Measurements from ENCODE around the gene BICC1. TPM values are rescaled to one million over a fixed set of nuclear protein-coding genes. Genes with fewer than 3 reads are reported as not detected.

BICC1 gene
- total and polyA plus RNA-seq, 2 of the 8 experiments (the other 6 are each of a cell fraction or from before 2014, with no cell fraction given): 0.20 to 0.73 TPM

DNA sequence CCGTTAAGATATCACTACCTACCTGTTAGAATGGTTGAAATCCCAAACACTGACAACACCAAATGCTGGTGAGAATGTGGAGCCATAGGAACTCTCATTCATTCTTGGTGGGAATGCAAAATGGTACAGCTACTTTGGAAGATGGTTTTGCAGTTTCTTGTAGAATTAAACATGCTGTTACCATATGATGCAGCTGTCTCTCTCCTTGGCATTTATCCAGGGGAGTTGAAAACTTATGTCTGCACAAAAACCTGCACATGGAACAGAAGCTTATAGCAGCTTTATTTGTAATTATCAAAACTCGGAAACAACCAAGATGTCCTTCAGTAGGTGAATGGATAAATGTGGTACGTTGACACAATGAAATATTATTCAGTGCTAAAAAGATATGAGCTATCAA is 199.5 kb downstream of the BICC1 start:
- no peaks in the 10 kb centered on the region for H3K36me3 ChIP-seq (ENCODE audit: control insufficient read depth in 2 of 4, insufficient read depth in 4 of 4, low read length in 3 of 4)
- no peak for FAIRE-seq
- H3K56ac ChIP-seq (replicated peaks; ENCODE audit: insufficient read length, low read depth, low read length): no peak overlapping the region
- no peak overlapping the region for H3K4ac ChIP-seq (replicated peaks; ENCODE audit: insufficient read length, low read depth, low read length)
- no peak overlapping the region for H3K14ac ChIP-seq (ENCODE audit: insufficient read length)
- H3K18ac ChIP-seq (ENCODE audit: extremely low read depth, low read length): no peak overlapping the region
- H4K5ac ChIP-seq (ENCODE audit: insufficient read length, low read depth, low read length): no peak overlapping the region
- H3K4me1 ChIP-seq (replicated peaks in 1 of 4; ENCODE audit: control insufficient read depth in 3 of 4, insufficient read depth in 4 of 4, low read length in 3 of 4): no peaks in the 10 kb centered on the region
- ChIA-PET CTCF (ENCODE audit: partially characterized antibody) (interaction anchor here (0.6 to 2.5 kb wide), 5 partner anchors 8 to 277 kb away, joined by 3 to 10 read pairs (median 3); no protein-coding TSS in a partner anchor), POLR2A (ENCODE audit: partially characterized antibody) (no interaction called here)
- H2BK120ac ChIP-seq (replicated peaks; ENCODE audit: low read depth, low read length): no peak overlapping the region
- H4K91ac ChIP-seq (replicated peaks; ENCODE audit: insufficient read length, low read length): no peak overlapping the region
- no peak for DNase-seq (ENCODE audit: low read depth in 1 of 2, low spot score in 2 of 2)
- no peaks in the 10 kb centered on the region for H3K23me2 ChIP-seq (ENCODE audit: low read depth, low read length)
- H2BK5ac ChIP-seq (ENCODE audit: low read depth, low read length): no peak overlapping the region
- H3K4me2 ChIP-seq (ENCODE audit: insufficient read depth in 1 of 2, low read depth in 2 of 2, low read length in 2 of 2): no peak overlapping the region
- no peak for TF ChIP-seq CBX8 (IDR thresholded peaks at IDR 0.05; ENCODE audit: borderline replicate concordance, low read depth, low read length)
- no peaks in the 10 kb centered on the region for H3K9me3 ChIP-seq (ENCODE audit: insufficient read depth in 2 of 2, low read depth in 1 of 2, low read length in 1 of 2)
- H4K8ac ChIP-seq (ENCODE audit: extremely low read depth, insufficient read depth, low read length): no peak overlapping the region
- no peaks in the 10 kb centered on the region for H4K20me1 ChIP-seq (replicated peaks in 1 of 2; ENCODE audit: control insufficient read depth in 1 of 2, insufficient read depth in 2 of 2, low read length in 2 of 2)
- no peak overlapping the region for H3K23ac ChIP-seq (ENCODE audit: insufficient read length)
- WGBS, 2 experiments (ENCODE audit: extremely low coverage in 1 of 2, insufficient coverage in 1 of 2, insufficient read length in 1 of 2, insufficient replicate concordance in 2 of 2, low coverage in 1 of 2, low lambda C conversion rate in 2 of 2, missing lambda C conversion rate in 1 of 2): 96% methylated on average over 3 of the region's 3 CpGs; no CpG with 5 or more reads in 1 of the 2 experiments
- H3K4me3 ChIP-seq (ENCODE audit: extremely low read depth in 1 of 4, insufficient read depth in 2 of 4, low read depth in 3 of 4, low read length in 4 of 4): no peak overlapping the region
- no peak overlapping the region for H2AFZ ChIP-seq (ENCODE audit: low read length)
- H3K27me3 ChIP-seq (replicated peaks in 1 of 4; ENCODE audit: control insufficient read depth in 3 of 4, extremely low read depth in 1 of 4, insufficient read depth in 3 of 4, low read length in 3 of 4): no peaks in the 10 kb centered on the region
- H2BK15ac ChIP-seq (ENCODE audit: low read length): no peak overlapping the region
- H2AK5ac ChIP-seq (ENCODE audit: low read depth, low read length): no peak overlapping the region
- no peak overlapping the region for H3K27ac ChIP-seq (ENCODE audit: low read depth, low read length)
- no peak overlapping the region for H3K9ac ChIP-seq (replicated peaks in 1 of 4; ENCODE audit: extremely low read depth in 1 of 4, low read depth in 3 of 4, low read length in 3 of 4)
- H2BK20ac ChIP-seq (ENCODE audit: low read length): no peak overlapping the region
- H3K79me2 ChIP-seq (ENCODE audit: control insufficient read depth in 1 of 2, insufficient read depth in 2 of 2, low read length in 2 of 2): no peaks in the 10 kb centered on the region
- H2BK12ac ChIP-seq (ENCODE audit: low read depth, low read length): no peak overlapping the region
- no peaks in the 10 kb centered on the region for H3K79me1 ChIP-seq (ENCODE audit: low read depth, low read length)
